ENCODE results near the gene UST.

Gene UST

GRCh38 chr6:148808786-148809304 lies 62.0 kb downstream of the UST start:
- no peak for DNase-seq

- no peak for DNase-seq
Observed at GRCh38 chr6:148811459-148811858, 64.6 kb downstream of the UST start.

GRCh38 chr6:148814082-148814790 lies 67.4 kb downstream of the UST start:
- DNase-seq, result no peak

GRCh38 chr6:148814869-148815268 lies 68.0 kb downstream of the UST start:
- DNase-seq, result no peak

- no peak for DNase-seq
Observed at GRCh38 chr6:148816117-148816516, 69.3 kb downstream of the UST start.

- no peak for DNase-seq
Observed at GRCh38 chr6:148817689-148818088, 70.9 kb downstream of the UST start.

GRCh38 chr6:148818939-148819575 lies 72.2 kb downstream of the UST start:
- DNase-seq, result no peak

- no peak for DNase-seq
Observed at GRCh38 chr6:148819852-148820251, 73.0 kb downstream of the UST start.

GRCh38 chr6:148822819-148823218 lies 76.0 kb downstream of the UST start:
- no peak for DNase-seq

- no peak for DNase-seq
Observed at GRCh38 chr6:148824291-148824690, 77.5 kb downstream of the UST start.

- DNase-seq, result no peak
Observed at GRCh38 chr6:148824960-148825359, 78.1 kb downstream of the UST start.

GRCh38 chr6:148825492-148825891 lies 78.7 kb downstream of the UST start:
- no peak for DNase-seq

GRCh38 chr6:148827416-148828045 lies 80.7 kb downstream of the UST start:
- DNase-seq, result no peak

- DNase-seq, result no peak
Observed at GRCh38 chr6:148828047-148828446, 81.2 kb downstream of the UST start.

GRCh38 chr6:148829415-148830101 lies 82.7 kb downstream of the UST start:
- no peak for DNase-seq

GRCh38 chr6:148830614-148831013 lies 83.8 kb downstream of the UST start:
- no peak for DNase-seq

GRCh38 chr6:148831064-148831463 lies 84.2 kb downstream of the UST start:
- DNase-seq, result no peak

- no peak for DNase-seq
Observed at GRCh38 chr6:148831531-148831930, 84.7 kb downstream of the UST start.

- no peak for DNase-seq
Observed at GRCh38 chr6:148835920-148836441, 89.2 kb downstream of the UST start.

- no peak for DNase-seq
Observed at GRCh38 chr6:148836751-148837150, 89.9 kb downstream of the UST start.

GRCh38 chr6:148837941-148838340 lies 91.1 kb downstream of the UST start:
- no peak for DNase-seq

GRCh38 chr6:148839044-148839443 lies 92.2 kb downstream of the UST start:
- DNase-seq, result no peak

- DNase-seq, result no peak
Observed at GRCh38 chr6:148840256-148840655, 93.4 kb downstream of the UST start.
